NCI-H82 (cell line): ENCODE measurements around the gene MAP3K4.
A peak's percentile ranks its signal among the peaks of the same experiment; 100 is the strongest.

Experiments
- DNase-seq: peaks from one replicate; lab custom pipeline; 2025; lab: John Stamatoyannopoulos, UW

The MAP3K4 gene

GRCh38 chr6:161041274-161041673 lies 49.7 kb downstream of the MAP3K4 start:
- no peak for DNase-seq

GRCh38 chr6:161044335-161044734 lies 52.8 kb downstream of the MAP3K4 start:
- DNase-seq, result no peak

- DNase-seq, result no peak
Measured at GRCh38 chr6:161048641-161049040, 57.1 kb downstream of the MAP3K4 start.

GRCh38 chr6:161050134-161050765 lies 58.7 kb downstream of the MAP3K4 start:
- no peak for DNase-seq

GRCh38 chr6:161053103-161053502 lies 61.5 kb downstream of the MAP3K4 start:
- peak; percentile 49 for DNase-seq

- DNase-seq, result no peak
Measured at GRCh38 chr6:161054876-161055275, 63.3 kb downstream of the MAP3K4 start.

- DNase-seq, result no peak
Measured at GRCh38 chr6:161056451-161056850, 64.9 kb downstream of the MAP3K4 start.

- DNase-seq, result no peak
Measured at GRCh38 chr6:161057103-161058091, 65.8 kb downstream of the MAP3K4 start.

GRCh38 chr6:161058741-161059140 lies 67.2 kb downstream of the MAP3K4 start:
- DNase-seq, result no peak

- no peak for DNase-seq
Measured at GRCh38 chr6:161061576-161061975, 70.0 kb downstream of the MAP3K4 start.

GRCh38 chr6:161064915-161065314 lies 73.3 kb downstream of the MAP3K4 start:
- no peak for DNase-seq

GRCh38 chr6:161066511-161066910 lies 74.9 kb downstream of the MAP3K4 start:
- no peak for DNase-seq

GRCh38 chr6:161067749-161068148 lies 76.2 kb downstream of the MAP3K4 start:
- DNase-seq, result no peak

GRCh38 chr6:161068321-161068741 lies 76.8 kb downstream of the MAP3K4 start:
- DNase-seq, result peak; percentile 22

GRCh38 chr6:161073930-161074329 lies 82.4 kb downstream of the MAP3K4 start:
- DNase-seq, result no peak

GRCh38 chr6:161074496-161075121 lies 83.0 kb downstream of the MAP3K4 start:
- DNase-seq, result no peak

GRCh38 chr6:161076181-161076677 lies 84.7 kb downstream of the MAP3K4 start:
- DNase-seq, result peak; percentile 70

GRCh38 chr6:161079566-161080262 lies 88.1 kb downstream of the MAP3K4 start:
- DNase-seq, result no peak

- no peak for DNase-seq
Measured at GRCh38 chr6:161080263-161080970, 88.8 kb downstream of the MAP3K4 start.

- DNase-seq, result no peak
Measured at GRCh38 chr6:161082215-161082614, 90.6 kb downstream of the MAP3K4 start.

- no peak for DNase-seq
Measured at GRCh38 chr6:161085246-161085645, 93.7 kb downstream of the MAP3K4 start.
